ENCODE measurements around the gene ARHGEF37. TPM values are rescaled to one million over a fixed set of nuclear protein-coding genes. Genes with fewer than 3 reads are reported as not detected.

ARHGEF37 gene
- total and polyA plus RNA-seq, 5 donors from 2014 or later: 0.20 to 1.8 (median 0.50) TPM; not detected in 1

DNA sequence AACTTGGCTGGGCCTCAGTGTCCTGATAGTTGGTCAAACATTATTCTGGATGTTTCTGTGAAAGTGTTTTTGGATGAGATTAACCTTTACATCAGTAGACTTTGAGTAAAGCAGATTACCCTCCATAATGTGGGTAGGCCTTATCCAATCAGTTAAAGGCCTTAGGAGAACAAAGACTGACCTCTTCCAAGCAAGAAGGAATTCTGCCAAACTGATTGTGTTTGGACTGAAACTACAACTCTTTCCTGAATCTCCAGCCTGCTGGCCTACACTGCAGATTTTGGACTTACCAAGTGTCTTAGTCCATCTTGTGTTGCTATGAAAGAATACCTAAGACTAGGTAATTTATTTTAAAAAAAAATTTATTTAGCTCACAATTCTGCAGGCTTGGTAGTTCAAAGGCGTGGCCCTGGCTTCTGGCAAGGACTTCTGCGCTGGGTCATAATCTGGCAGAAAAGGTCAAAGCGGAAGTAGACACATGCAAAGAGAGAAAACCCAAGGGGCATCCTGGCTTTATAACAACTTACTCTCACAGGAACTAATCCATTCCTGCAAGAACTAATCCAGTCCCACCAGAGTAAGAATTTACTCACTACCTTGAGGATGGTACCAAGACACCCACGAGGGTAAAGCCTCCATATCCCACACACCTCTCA lies 8.6 kb upstream of the ARHGEF37 start:
- Histone ChIP-seq H3K27ac (ENCODE audit: insufficient read depth, low read length, poor library complexity, severe bottlenecking) (no peak overlapping the region), H3K27me3 (ENCODE audit: control insufficient read depth, insufficient read depth, low read length) (no peaks in the 10 kb centered on the region), H3K36me3 (ENCODE audit: control insufficient read depth, insufficient read depth, low read length) (no peaks in the 10 kb centered on the region), H3K4me3 (ENCODE audit: low read depth, low read length) (no peak overlapping the region), H3K4me1 (ENCODE audit: control insufficient read depth, insufficient read depth, low read length, poor library complexity, severe bottlenecking) (peaks cover 4% of the 10 kb centered on the region), H3K9me3 (ENCODE audit: control insufficient read depth in 2 of 2, low read length in 2 of 2) (no peaks in the 10 kb centered on the region)
- no peak overlapping the region for H3K4me3 Mint-ChIP-seq
- DNase-seq (no peak), ATAC-seq (ENCODE audit: low read depth in 2 of 2) (no peak)
- H3K4me1 Mint-ChIP-seq: peaks cover 0 to 11% (median 6%) of the 10 kb centered on the region in 4 donors
- no peaks in the 10 kb centered on the region for H3K27me3 Mint-ChIP-seq
- peak overlapping the region in 1 of 3 donors; percentile 5 for H3K27ac Mint-ChIP-seq
- H3K36me3 Mint-ChIP-seq: no peaks in the 10 kb centered on the region
- no peaks in the 10 kb centered on the region for H3K9me3 Mint-ChIP-seq

- peaks cover 4% of the 10 kb centered on the region for H3K4me1 ChIP-seq (ENCODE audit: control insufficient read depth, insufficient read depth, low read length, poor library complexity, severe bottlenecking)
- H3K4me3 Mint-ChIP-seq: no peak overlapping the region
- H3K4me1 Mint-ChIP-seq: peaks cover 0 to 11% (median 6%) of the 10 kb centered on the region in 4 donors
- H3K36me3 Mint-ChIP-seq: no peaks in the 10 kb centered on the region
- H3K9me3 Mint-ChIP-seq: no peaks in the 10 kb centered on the region
- H3K4me3 ChIP-seq (ENCODE audit: low read depth, low read length): no peak overlapping the region
- H3K27ac ChIP-seq (ENCODE audit: insufficient read depth, low read length, poor library complexity, severe bottlenecking): no peak overlapping the region
- no peaks in the 10 kb centered on the region for H3K36me3 ChIP-seq (ENCODE audit: control insufficient read depth, insufficient read depth, low read length)
- H3K9me3 ChIP-seq (ENCODE audit: control insufficient read depth in 2 of 2, low read length in 2 of 2): no peaks in the 10 kb centered on the region
- no peak overlapping the region for H3K27ac Mint-ChIP-seq
- no peak for ATAC-seq (ENCODE audit: low read depth in 2 of 2)
- DNase-seq: no peak
- H3K27me3 ChIP-seq (ENCODE audit: control insufficient read depth, insufficient read depth, low read length): no peaks in the 10 kb centered on the region
- no peaks in the 10 kb centered on the region for H3K27me3 Mint-ChIP-seq
These were observed 6.2 kb upstream of the ARHGEF37 start for GRCh38 chr5:149575131-149575530.

- no peak overlapping the region for H3K4me3 Mint-ChIP-seq
- peak; percentile 78 to 79 for ATAC-seq (ENCODE audit: low read depth in 2 of 2)
- peaks cover 8% of the 10 kb centered on the region for H3K4me1 ChIP-seq (ENCODE audit: control insufficient read depth, insufficient read depth, low read length, poor library complexity, severe bottlenecking)
- no peaks in the 10 kb centered on the region for H3K36me3 ChIP-seq (ENCODE audit: control insufficient read depth, insufficient read depth, low read length)
- peaks cover 4% of the 10 kb centered on the region for H3K27me3 Mint-ChIP-seq
- peaks cover 5 to 18% (median 12%) of the 10 kb centered on the region in 4 donors for H3K4me1 Mint-ChIP-seq
- no peak overlapping the region for H3K27ac ChIP-seq (ENCODE audit: insufficient read depth, low read length, poor library complexity, severe bottlenecking)
- no peaks in the 10 kb centered on the region for H3K9me3 Mint-ChIP-seq
- H3K27ac Mint-ChIP-seq: peak overlapping the region; percentile 71 to 91 (median 90)
- peak in 2 of 3 donors; percentile 12 to 68 for DNase-seq
- no peaks in the 10 kb centered on the region for H3K9me3 ChIP-seq (ENCODE audit: control insufficient read depth in 2 of 2, low read length in 2 of 2)
- no peaks in the 10 kb centered on the region for H3K36me3 Mint-ChIP-seq
- H3K27me3 ChIP-seq (ENCODE audit: control insufficient read depth, insufficient read depth, low read length): no peaks in the 10 kb centered on the region
- H3K4me3 ChIP-seq (ENCODE audit: low read depth, low read length): no peak overlapping the region
These were observed 5.3 kb upstream of the ARHGEF37 start for GRCh38 chr5:149576021-149576420.

DNA sequence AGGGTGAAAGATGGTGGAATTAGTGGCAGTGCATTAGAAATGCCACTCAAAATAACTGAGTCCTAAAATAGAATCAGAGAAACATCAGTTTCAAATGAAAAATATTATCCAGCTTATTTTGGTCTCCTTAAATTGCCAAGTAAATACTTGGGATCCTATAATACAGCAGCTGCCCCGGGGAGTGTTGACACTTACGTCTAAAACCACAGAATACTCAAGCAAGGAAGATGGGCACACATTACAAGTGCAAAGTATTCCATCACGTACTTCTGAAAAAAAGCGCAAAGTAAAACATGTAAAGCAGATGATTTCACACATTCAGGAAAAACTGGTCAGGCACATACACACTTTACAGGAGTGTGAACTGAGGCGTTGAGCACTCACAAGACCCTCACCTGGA lies 2.4 kb upstream of the ARHGEF37 start:
- H3K27me3 Mint-ChIP-seq: peaks cover 18% of the 10 kb centered on the region
- no peak overlapping the region for H3K27ac Mint-ChIP-seq
- H3K36me3 Mint-ChIP-seq: no peaks in the 10 kb centered on the region
- Histone ChIP-seq H3K36me3 (ENCODE audit: control insufficient read depth, insufficient read depth, low read length) (no peaks in the 10 kb centered on the region), H3K27ac (ENCODE audit: insufficient read depth, low read length, poor library complexity, severe bottlenecking) (no peak overlapping the region), H3K4me1 (ENCODE audit: control insufficient read depth, insufficient read depth, low read length, poor library complexity, severe bottlenecking) (peaks cover 16% of the 10 kb centered on the region), H3K27me3 (ENCODE audit: control insufficient read depth, insufficient read depth, low read length) (no peaks in the 10 kb centered on the region), H3K4me3 (ENCODE audit: low read depth, low read length) (no peak overlapping the region), H3K9me3 (ENCODE audit: control insufficient read depth in 2 of 2, low read length in 2 of 2) (no peaks in the 10 kb centered on the region)
- no peaks in the 10 kb centered on the region for H3K9me3 Mint-ChIP-seq
- ATAC-seq (ENCODE audit: low read depth in 2 of 2): no peak
- no peak overlapping the region for H3K4me3 Mint-ChIP-seq
- peaks cover 5 to 18% (median 12%) of the 10 kb centered on the region in 4 donors for H3K4me1 Mint-ChIP-seq
- DNase-seq: no peak

DNA sequence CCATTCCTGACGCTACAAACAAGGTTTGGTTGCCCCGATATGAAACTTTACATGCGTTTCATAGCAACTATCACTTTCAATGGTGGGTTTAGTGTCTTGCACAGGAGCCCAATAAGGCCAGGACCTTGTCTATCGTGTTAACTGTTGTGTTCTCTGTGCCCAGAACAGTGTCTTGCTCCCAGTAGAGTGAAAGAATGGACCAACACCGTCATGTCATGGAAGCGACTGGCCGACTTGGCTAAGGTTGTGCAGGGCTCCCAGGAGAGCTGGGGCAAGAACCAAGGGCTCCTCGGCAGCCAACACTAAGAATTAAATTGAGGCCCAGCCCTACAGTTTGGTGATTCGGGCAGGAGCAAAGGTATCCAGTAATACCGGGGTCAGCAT lies 498 bp upstream of the ARHGEF37 start:
- peaks cover 16% of the 10 kb centered on the region for H3K4me1 ChIP-seq (ENCODE audit: control insufficient read depth, insufficient read depth, low read length, poor library complexity, severe bottlenecking)
- peaks cover 18% of the 10 kb centered on the region for H3K27me3 Mint-ChIP-seq
- H3K27me3 ChIP-seq (ENCODE audit: control insufficient read depth, insufficient read depth, low read length): no peaks in the 10 kb centered on the region
- H3K36me3 Mint-ChIP-seq: no peaks in the 10 kb centered on the region
- H3K36me3 ChIP-seq (ENCODE audit: control insufficient read depth, insufficient read depth, low read length): no peaks in the 10 kb centered on the region
- H3K4me3 Mint-ChIP-seq: peak overlapping the region; percentile 58 to 86 (median 82)
- DNase-seq (no peak), ATAC-seq (ENCODE audit: low read depth in 2 of 2) (no peak)
- no peak overlapping the region for H3K27ac ChIP-seq (ENCODE audit: insufficient read depth, low read length, poor library complexity, severe bottlenecking)
- peaks cover 5 to 17% (median 12%) of the 10 kb centered on the region in 4 donors for H3K4me1 Mint-ChIP-seq
- H3K9me3 Mint-ChIP-seq: no peaks in the 10 kb centered on the region
- H3K27ac Mint-ChIP-seq: peak overlapping the region in 1 of 3 donors; percentile 31
- H3K9me3 ChIP-seq (ENCODE audit: control insufficient read depth in 2 of 2, low read length in 2 of 2): no peaks in the 10 kb centered on the region
- H3K4me3 ChIP-seq (ENCODE audit: low read depth, low read length): peak overlapping the region; percentile 58

- Mint-ChIP-seq H3K9me3 (no peaks in the 10 kb centered on the region), H3K36me3 (no peaks in the 10 kb centered on the region), H3K4me3 (peak overlapping the region in 3 of 4 donors; percentile 78 to 85 (median 84)), H3K4me1 (peaks cover 5 to 7% (median 7%) of the 10 kb centered on the region in 4 donors), H3K27me3 (peaks cover 18% of the 10 kb centered on the region), H3K27ac (peak overlapping the region in 1 of 3 donors; percentile 65)
- no peak for DNase-seq
- Histone ChIP-seq H3K27me3 (ENCODE audit: control insufficient read depth, insufficient read depth, low read length) (no peaks in the 10 kb centered on the region), H3K9me3 (ENCODE audit: control insufficient read depth in 2 of 2, low read length in 2 of 2) (no peaks in the 10 kb centered on the region), H3K4me1 (ENCODE audit: control insufficient read depth, insufficient read depth, low read length, poor library complexity, severe bottlenecking) (peaks cover 12% of the 10 kb centered on the region), H3K27ac (ENCODE audit: insufficient read depth, low read length, poor library complexity, severe bottlenecking) (no peak overlapping the region), H3K4me3 (ENCODE audit: low read depth, low read length) (peak overlapping the region; percentile 61), H3K36me3 (ENCODE audit: control insufficient read depth, insufficient read depth, low read length) (no peaks in the 10 kb centered on the region)
- ATAC-seq (ENCODE audit: low read depth in 2 of 2): no peak
These were observed 852 bp downstream of the ARHGEF37 start for GRCh38 chr5:149581931-149582768.

GRCh38 chr5:149583394-149583793 lies 2.1 kb downstream of the ARHGEF37 start:
- ATAC-seq (ENCODE audit: low read depth in 2 of 2): no peak
- Mint-ChIP-seq H3K4me1 (peaks cover 5 to 7% (median 7%) of the 10 kb centered on the region in 4 donors), H3K27ac (peak overlapping the region in 1 of 3 donors; percentile 74), H3K9me3 (no peaks in the 10 kb centered on the region), H3K36me3 (no peaks in the 10 kb centered on the region), H3K4me3 (no peak overlapping the region), H3K27me3 (peaks cover 18% of the 10 kb centered on the region)
- no peaks in the 10 kb centered on the region for H3K36me3 ChIP-seq (ENCODE audit: control insufficient read depth, insufficient read depth, low read length)
- H3K4me3 ChIP-seq (ENCODE audit: low read depth, low read length): no peak overlapping the region
- H3K27ac ChIP-seq (ENCODE audit: insufficient read depth, low read length, poor library complexity, severe bottlenecking): no peak overlapping the region
- H3K4me1 ChIP-seq (ENCODE audit: control insufficient read depth, insufficient read depth, low read length, poor library complexity, severe bottlenecking): peaks cover 12% of the 10 kb centered on the region
- H3K27me3 ChIP-seq (ENCODE audit: control insufficient read depth, insufficient read depth, low read length): no peaks in the 10 kb centered on the region
- DNase-seq: no peak
- H3K9me3 ChIP-seq (ENCODE audit: control insufficient read depth in 2 of 2, low read length in 2 of 2): no peaks in the 10 kb centered on the region

Data from CD4-positive, CD25-positive, alpha-beta regulatory T cell (primary cell).